Vagina (tissue), 2 donors: ENCODE results near the gene LAMB4. TPM values are rescaled to one million over a fixed set of nuclear protein-coding genes. Genes with fewer than 3 reads are reported as not detected.

Experiments
- DNase-seq, 2 donors: peaks; one replicate each; pipeline ENCODE4 v3.0.0-alpha.2; 2017; ENCODE audit errors: extremely low spot score in 2 of 2
- H3K27ac ChIP-seq: fragments of 200-600 bp; sonication (generic); one replicate; pipeline ENCODE4 v1.5.1; 2019
- H3K27me3 ChIP-seq: fragments of 200-600 bp; sonication (generic); one replicate; pipeline ENCODE4 v1.5.1; 2019
- H3K36me3 ChIP-seq, 2 donors: fragments of 200-600 bp; sonication (generic); one replicate each; pipeline ENCODE4 v1.5.1; 2017 to 2019
- H3K4me1 ChIP-seq: fragments of 200-600 bp; sonication (generic); one replicate; pipeline ENCODE4 v1.5.1; 2019
- H3K4me3 ChIP-seq, 2 donors: fragments of 200-600 bp; sonication (generic); 1 replicate in 1 of 2; 2 replicates in 1 of 2; pipeline ENCODE4 v1.5.1; 2016 to 2019
- H3K9me3 ChIP-seq: fragments of 200-600 bp; sonication (generic); one replicate; pipeline ENCODE4 v1.5.1; 2019
- CTCF ChIP-seq, 3 experiments: fragments of 450-650 bp in 2 of 3; fragments of 200-600 bp in 1 of 3; sonication (generic) in 1 of 3; IDR thresholded peaks; one replicate each; pipeline ENCODE4 v1.5.1; 2017 to 2019; ENCODE audit warnings: antibody characterized with exemption in 3 of 3, mild to moderate bottlenecking in 2 of 3, moderate library complexity in 2 of 3
- POLR2A ChIP-seq, 2 donors: fragments of 450-650 bp; IDR thresholded peaks; one replicate each; pipeline ENCODE4 v1.6.1; 2017; ENCODE audit warnings: antibody characterized with exemption in 2 of 2, mild to moderate bottlenecking in 2 of 2, moderate library complexity in 2 of 2
- POLR2AphosphoS5 ChIP-seq, 2 donors: sonication (generic); formaldehyde crosslinking; IDR thresholded peaks; one replicate each; pipeline ENCODE4 v1.9.0; 2017; ENCODE audit warnings: antibody characterized with exemption in 2 of 2, mild to moderate bottlenecking in 2 of 2, low read depth in 1 of 2; ENCODE audit not compliant: insufficient read depth in 1 of 2
- intact Hi-C: fragments of 100-400 bp; cut with DNase I; formaldehyde crosslinking; loops from one replicate; pipeline ENCODE4 v1.15.1; 2023
- total RNA-seq: library from RNA; depleted of rRNA; stranded (reverse); fragments of >200 nt; gene quantifications from one replicate; pipeline ENCODE4 v1.2.3, GENCODE V29; 2016

Gene LAMB4
- total RNA-seq, 1 donor from 2014 or later, result 0.74 TPM

- H3K9me3 ChIP-seq, result no peaks in the 10 kb centered on the region
- TF ChIP-seq POLR2AphosphoS5 (IDR thresholded peaks at IDR 0.05; ENCODE audit: insufficient read depth in 1 of 2, low read depth in 1 of 2) (no peak), CTCF (IDR thresholded peaks at IDR 0.05) (no peak), POLR2A (IDR thresholded peaks at IDR 0.05) (no peak)
- H3K4me3 ChIP-seq, result peak overlapping the region in 1 of 2 donors; percentile 6
- no peak for DNase-seq
- H3K27me3 ChIP-seq, result no peaks in the 10 kb centered on the region
- no peak overlapping the region for H3K27ac ChIP-seq
- H3K4me1 ChIP-seq, result no peaks in the 10 kb centered on the region
- intact Hi-C loops, result no loop called here
- H3K36me3 ChIP-seq, result no peaks in the 10 kb centered on the region
These were observed 37.3 kb upstream of the LAMB4 start for GRCh38 chr7:108167460-108167859.

GRCh38 chr7:108166687-108167086 is 36.5 kb upstream of the LAMB4 start:
- Histone ChIP-seq H3K4me1 (no peaks in the 10 kb centered on the region), H3K27me3 (no peaks in the 10 kb centered on the region), H3K36me3 (no peaks in the 10 kb centered on the region), H3K9me3 (no peaks in the 10 kb centered on the region), H3K4me3 (no peak overlapping the region), H3K27ac (no peak overlapping the region)
- TF ChIP-seq POLR2A (IDR thresholded peaks at IDR 0.05) (no peak), CTCF (IDR thresholded peaks at IDR 0.05) (no peak), POLR2AphosphoS5 (IDR thresholded peaks at IDR 0.05; ENCODE audit: insufficient read depth in 1 of 2, low read depth in 1 of 2) (no peak)
- DNase-seq, result no peak
- intact Hi-C loops, result no loop called here

- Histone ChIP-seq H3K4me3 (no peak overlapping the region), H3K4me1 (no peaks in the 10 kb centered on the region), H3K9me3 (no peaks in the 10 kb centered on the region), H3K27ac (no peak overlapping the region), H3K36me3 (no peaks in the 10 kb centered on the region), H3K27me3 (no peaks in the 10 kb centered on the region)
- DNase-seq, result no peak
- TF ChIP-seq POLR2A (IDR thresholded peaks at IDR 0.05), result no peak
- intact Hi-C loops, result no loop called here
These were observed 35.6 kb upstream of the LAMB4 start for GRCh38 chr7:108165723-108166122.

GRCh38 chr7:108164946-108165345 is 34.8 kb upstream of the LAMB4 start:
- no peak overlapping the region for H3K4me3 ChIP-seq
- no peaks in the 10 kb centered on the region for H3K4me1 ChIP-seq
- no peak for TF ChIP-seq CTCF (IDR thresholded peaks at IDR 0.05)
- TF ChIP-seq POLR2AphosphoS5 (IDR thresholded peaks at IDR 0.05; ENCODE audit: insufficient read depth in 1 of 2, low read depth in 1 of 2), result no peak
- TF ChIP-seq POLR2A (IDR thresholded peaks at IDR 0.05), result no peak
- no peak overlapping the region for H3K27ac ChIP-seq
- no peaks in the 10 kb centered on the region for H3K9me3 ChIP-seq
- no peaks in the 10 kb centered on the region for H3K36me3 ChIP-seq
- intact Hi-C loops, result no loop called here
- no peak for DNase-seq
- no peaks in the 10 kb centered on the region for H3K27me3 ChIP-seq

GRCh38 chr7:108164342-108164741 is 34.2 kb upstream of the LAMB4 start:
- intact Hi-C loops, result no loop called here
- H3K9me3 ChIP-seq, result no peaks in the 10 kb centered on the region
- H3K27me3 ChIP-seq, result no peaks in the 10 kb centered on the region
- no peak overlapping the region for H3K4me3 ChIP-seq
- no peaks in the 10 kb centered on the region for H3K4me1 ChIP-seq
- no peak for DNase-seq
- TF ChIP-seq POLR2AphosphoS5 (IDR thresholded peaks at IDR 0.05; ENCODE audit: insufficient read depth in 1 of 2, low read depth in 1 of 2) (no peak), CTCF (IDR thresholded peaks at IDR 0.05) (no peak), POLR2A (IDR thresholded peaks at IDR 0.05) (no peak)
- no peaks in the 10 kb centered on the region for H3K36me3 ChIP-seq
- no peak overlapping the region for H3K27ac ChIP-seq

GRCh38 chr7:108158776-108159175 is 28.6 kb upstream of the LAMB4 start:
- no peak for TF ChIP-seq POLR2AphosphoS5 (IDR thresholded peaks at IDR 0.05; ENCODE audit: insufficient read depth in 1 of 2, low read depth in 1 of 2)
- no peak for TF ChIP-seq POLR2A (IDR thresholded peaks at IDR 0.05)
- no peak for TF ChIP-seq CTCF (IDR thresholded peaks at IDR 0.05)
- Histone ChIP-seq H3K27me3 (no peaks in the 10 kb centered on the region), H3K36me3 (no peaks in the 10 kb centered on the region), H3K4me1 (no peaks in the 10 kb centered on the region), H3K4me3 (no peak overlapping the region), H3K9me3 (no peaks in the 10 kb centered on the region), H3K27ac (no peak overlapping the region)
- no peak for DNase-seq
- intact Hi-C loops, result no loop called here
